Glutamatergic neuron (in vitro differentiated cells): ENCODE results near the gene ATP13A3. TPM values are rescaled to one million over a fixed set of nuclear protein-coding genes. Genes with fewer than 3 reads are reported as not detected.
"Not testable (repeated sequence)": the region's sequence is repeated elsewhere in the genome, so short reads cannot be mapped to it uniquely, and the experiment has no call there.

ENCODE experiments used
- DNase-seq: peaks from one replicate; pipeline ENCODE4 v3.0.0; 2022
- H3K27ac Mint-ChIP-seq: one replicate; pipeline ENCODE4 v1.8.0; 2020; ENCODE audit warnings: mild to moderate bottlenecking, mixed read lengths, inconsistent platforms; ENCODE audit not compliant: unreplicated experiment
- H3K27me3 Mint-ChIP-seq: one replicate; pipeline ENCODE4 v1.8.0; 2020; ENCODE audit warnings: mild to moderate bottlenecking, moderate library complexity, mixed read lengths, inconsistent platforms; ENCODE audit not compliant: unreplicated experiment
- H3K36me3 Mint-ChIP-seq: one replicate; pipeline ENCODE4 v1.8.0; 2020; ENCODE audit warnings: mild to moderate bottlenecking, mixed read lengths, inconsistent platforms; ENCODE audit not compliant: unreplicated experiment
- H3K4me1 Mint-ChIP-seq: one replicate; pipeline ENCODE4 v1.8.0; 2020; ENCODE audit warnings: mild to moderate bottlenecking, low read depth, mixed read lengths, inconsistent platforms; ENCODE audit not compliant: unreplicated experiment
- H3K4me3 Mint-ChIP-seq: one replicate; pipeline ENCODE4 v1.8.0; 2020; ENCODE audit warnings: mild to moderate bottlenecking, mixed read lengths, inconsistent platforms; ENCODE audit not compliant: unreplicated experiment
- H3K9me3 Mint-ChIP-seq: one replicate; pipeline ENCODE4 v1.8.0; 2020; ENCODE audit warnings: mild to moderate bottlenecking, moderate library complexity, mixed read lengths, inconsistent platforms; ENCODE audit not compliant: unreplicated experiment
- total RNA-seq: library from RNA; stranded (reverse); fragmentation: NEBNext Ultra II Directional; extraction: Animal tissue kit (Norgen Biotek cat#: 25700); gene quantifications from one replicate; pipeline ENCODE4 v1.2.1, GENCODE V29; 2021; ENCODE audit not compliant: unreplicated experiment
- TF ChIP-seq, protein P1 (sequence below): fragments of 200-600 bp; sonication (generic); IDR thresholded peaks from one replicate; pipeline ENCODE4 v1.5.0; 2021; ENCODE audit not compliant: partially characterized antibody, unreplicated experiment

ATP13A3 gene
- total RNA-seq, 1 donor from 2014 or later: 41.6 TPM

DNA sequence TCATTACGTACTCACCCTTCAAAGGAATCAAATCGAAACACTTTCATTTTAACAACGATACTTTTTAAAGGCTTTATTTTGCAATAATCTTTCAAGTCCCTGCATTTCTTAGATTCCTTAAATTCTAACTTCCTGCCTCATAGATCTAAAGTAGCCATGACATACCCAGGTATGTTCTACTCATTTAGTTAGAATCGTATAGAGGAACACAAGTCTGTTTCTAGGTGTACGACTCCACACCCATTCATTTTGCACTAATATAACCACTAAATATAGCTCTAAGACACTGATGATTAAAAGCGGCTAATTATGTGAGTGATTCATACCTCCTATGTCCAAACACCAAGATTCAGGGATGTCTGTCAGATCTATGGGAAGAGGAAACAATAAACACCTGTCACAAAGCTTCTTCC is 1.3 kb downstream of the ATP13A3 start:
- TF ChIP-seq, protein P1, sequence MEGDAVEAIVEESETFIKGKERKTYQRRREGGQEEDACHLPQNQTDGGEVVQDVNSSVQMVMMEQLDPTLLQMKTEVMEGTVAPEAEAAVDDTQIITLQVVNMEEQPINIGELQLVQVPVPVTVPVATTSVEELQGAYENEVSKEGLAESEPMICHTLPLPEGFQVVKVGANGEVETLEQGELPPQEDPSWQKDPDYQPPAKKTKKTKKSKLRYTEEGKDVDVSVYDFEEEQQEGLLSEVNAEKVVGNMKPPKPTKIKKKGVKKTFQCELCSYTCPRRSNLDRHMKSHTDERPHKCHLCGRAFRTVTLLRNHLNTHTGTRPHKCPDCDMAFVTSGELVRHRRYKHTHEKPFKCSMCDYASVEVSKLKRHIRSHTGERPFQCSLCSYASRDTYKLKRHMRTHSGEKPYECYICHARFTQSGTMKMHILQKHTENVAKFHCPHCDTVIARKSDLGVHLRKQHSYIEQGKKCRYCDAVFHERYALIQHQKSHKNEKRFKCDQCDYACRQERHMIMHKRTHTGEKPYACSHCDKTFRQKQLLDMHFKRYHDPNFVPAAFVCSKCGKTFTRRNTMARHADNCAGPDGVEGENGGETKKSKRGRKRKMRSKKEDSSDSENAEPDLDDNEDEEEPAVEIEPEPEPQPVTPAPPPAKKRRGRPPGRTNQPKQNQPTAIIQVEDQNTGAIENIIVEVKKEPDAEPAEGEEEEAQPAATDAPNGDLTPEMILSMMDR: no peak
- Mint-ChIP-seq H3K4me3 (peak overlapping the region; percentile 89), H3K4me1 (peaks cover 6% of the 10 kb centered on the region), H3K36me3 (peaks cover 8% of the 10 kb centered on the region), H3K27me3 (peaks cover 7% of the 10 kb centered on the region), H3K27ac (peak overlapping the region; percentile 59), H3K9me3 (peaks cover 8% of the 10 kb centered on the region)
- DNase-seq: no peak

DNA sequence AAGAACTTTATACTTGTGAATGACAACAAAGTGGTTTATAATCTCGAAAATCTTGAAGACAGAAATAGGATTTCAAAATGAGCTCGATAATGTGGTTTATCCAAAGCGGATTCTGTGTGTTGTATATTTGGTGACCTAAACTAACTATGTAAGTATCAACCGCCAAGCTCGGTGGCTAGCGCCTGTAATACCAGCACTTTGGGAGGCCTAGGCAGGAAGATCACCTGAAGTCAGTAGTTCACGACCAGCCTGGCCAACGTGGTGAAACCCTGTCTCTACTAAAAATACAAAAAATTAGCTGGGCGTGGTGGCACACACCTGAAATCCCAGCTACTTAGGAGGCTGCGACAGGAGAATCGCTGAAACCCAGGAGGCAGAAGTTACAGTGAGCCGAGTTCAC is 2.2 kb downstream of the ATP13A3 start:
- no peak overlapping the region for H3K27ac Mint-ChIP-seq
- peaks cover 8% of the 10 kb centered on the region for H3K36me3 Mint-ChIP-seq
- TF ChIP-seq, protein P1: no peak
- H3K4me1 Mint-ChIP-seq: peaks cover 10% of the 10 kb centered on the region
- no peak overlapping the region for H3K4me3 Mint-ChIP-seq
- peaks cover 7% of the 10 kb centered on the region for H3K27me3 Mint-ChIP-seq
- no peak for DNase-seq
- peaks cover 8% of the 10 kb centered on the region for H3K9me3 Mint-ChIP-seq

DNA sequence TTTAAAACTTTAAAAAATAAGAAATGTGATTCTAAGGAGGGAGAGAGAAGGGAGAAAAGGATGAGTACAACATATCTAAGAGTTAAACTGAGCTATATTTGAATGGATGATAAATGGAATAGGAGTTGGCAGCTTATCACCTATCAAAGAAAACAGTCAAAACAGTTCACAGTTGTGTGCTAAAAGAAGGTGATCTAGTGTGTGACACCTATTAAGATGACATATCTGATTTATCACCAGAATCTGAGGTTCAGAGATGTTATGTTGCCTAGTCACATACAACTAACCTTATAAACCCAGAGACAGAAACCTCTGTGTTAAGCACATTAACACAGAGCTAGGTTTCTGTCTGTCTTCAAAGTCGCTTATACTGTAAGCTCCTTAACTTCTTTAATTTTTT is 3.0 kb downstream of the ATP13A3 start:
- H3K27me3 Mint-ChIP-seq: peaks cover 6% of the 10 kb centered on the region
- no peak overlapping the region for H3K4me3 Mint-ChIP-seq
- peaks cover 7% of the 10 kb centered on the region for H3K36me3 Mint-ChIP-seq
- H3K4me1 Mint-ChIP-seq: peaks cover 10% of the 10 kb centered on the region
- TF ChIP-seq, protein P1: no peak
- no peak for DNase-seq
- peaks cover 8% of the 10 kb centered on the region for H3K9me3 Mint-ChIP-seq
- no peak overlapping the region for H3K27ac Mint-ChIP-seq

DNA sequence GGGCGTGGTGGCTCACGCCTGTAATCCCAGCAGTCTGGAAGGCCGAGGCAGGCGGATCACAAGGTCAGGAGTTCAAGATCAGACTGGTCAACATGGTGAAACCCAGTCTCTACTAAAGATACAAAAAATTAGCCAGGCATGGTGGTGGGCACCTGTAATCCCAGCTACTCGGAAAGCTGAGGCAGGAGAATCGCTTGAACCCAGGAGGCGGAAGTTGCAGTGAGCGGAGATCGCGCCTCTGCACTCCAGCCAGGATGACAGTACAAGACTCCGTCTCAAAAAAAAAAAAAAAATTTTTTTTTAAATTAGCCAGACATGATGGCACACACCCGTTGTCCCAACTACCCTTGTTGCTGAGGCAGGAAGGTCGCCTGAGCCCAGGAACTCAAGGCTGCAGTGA is 4.0 kb downstream of the ATP13A3 start:
- peaks cover 10% of the 10 kb centered on the region for H3K4me1 Mint-ChIP-seq
- H3K36me3 Mint-ChIP-seq, H3K9me3 Mint-ChIP-seq, H3K4me3 Mint-ChIP-seq, H3K27ac Mint-ChIP-seq, H3K27me3 Mint-ChIP-seq, DNase-seq: not testable (repeated sequence)

DNA sequence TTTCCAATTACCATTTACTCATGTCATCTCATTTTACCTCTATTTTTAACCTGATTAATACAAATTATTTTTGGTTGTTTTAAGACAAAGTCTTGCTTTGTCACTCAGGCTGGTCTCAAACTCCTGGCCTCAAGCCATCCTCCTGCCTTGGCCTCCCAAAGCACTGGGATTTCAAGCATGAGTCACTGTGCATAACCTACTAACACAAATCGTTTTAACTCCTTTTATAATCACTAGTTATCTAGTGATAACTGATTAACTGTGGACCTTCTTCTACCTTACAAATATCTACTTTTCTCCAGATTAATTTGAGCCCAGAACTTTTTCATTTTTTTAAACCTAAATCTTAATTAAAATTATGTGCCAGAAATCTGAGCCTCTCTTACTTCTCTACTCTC is 4.6 kb downstream of the ATP13A3 start:
- H3K4me3 Mint-ChIP-seq: no peak overlapping the region
- peaks cover 10% of the 10 kb centered on the region for H3K4me1 Mint-ChIP-seq
- H3K27me3 Mint-ChIP-seq: no peaks in the 10 kb centered on the region
- H3K36me3 Mint-ChIP-seq: no peaks in the 10 kb centered on the region
- peaks cover 4% of the 10 kb centered on the region for H3K9me3 Mint-ChIP-seq
- no peak for DNase-seq
- TF ChIP-seq, protein P1: no peak
- H3K27ac Mint-ChIP-seq: no peak overlapping the region
